HFF-Myc (cell line): ENCODE measurements around the gene RASIP1.
"Not testable (repeated sequence)": the region's sequence is repeated elsewhere in the genome, so short reads cannot be mapped to it uniquely, and the experiment has no call there.

Experiments used
- DNase-seq: peaks from one replicate; pipeline ENCODE4 v3.0.0-alpha.2; 2011; ENCODE audit warnings: low read depth; ENCODE audit errors: extremely low read depth
- H3K4me3 ChIP-seq: replicated peaks from 2 replicates; pipeline ENCODE4 v1.5.1; 2011; ENCODE audit warnings: low read depth, mild to moderate bottlenecking, control low read depth, low read length
- TF ChIP-seq, protein P1 (sequence below): IDR thresholded peaks from 2 replicates; pipeline ENCODE4 v1.5.1; 2012; ENCODE audit warnings: mild to moderate bottlenecking, low read depth, low read length, control low read depth; ENCODE audit errors: missing control alignments

RASIP1 gene

GRCh38 chr19:48777139-48777538, 36.7 kb upstream of the RASIP1 start:
- H3K4me3 ChIP-seq, result no peak overlapping the region
- no peak for DNase-seq
- TF ChIP-seq, protein P1, sequence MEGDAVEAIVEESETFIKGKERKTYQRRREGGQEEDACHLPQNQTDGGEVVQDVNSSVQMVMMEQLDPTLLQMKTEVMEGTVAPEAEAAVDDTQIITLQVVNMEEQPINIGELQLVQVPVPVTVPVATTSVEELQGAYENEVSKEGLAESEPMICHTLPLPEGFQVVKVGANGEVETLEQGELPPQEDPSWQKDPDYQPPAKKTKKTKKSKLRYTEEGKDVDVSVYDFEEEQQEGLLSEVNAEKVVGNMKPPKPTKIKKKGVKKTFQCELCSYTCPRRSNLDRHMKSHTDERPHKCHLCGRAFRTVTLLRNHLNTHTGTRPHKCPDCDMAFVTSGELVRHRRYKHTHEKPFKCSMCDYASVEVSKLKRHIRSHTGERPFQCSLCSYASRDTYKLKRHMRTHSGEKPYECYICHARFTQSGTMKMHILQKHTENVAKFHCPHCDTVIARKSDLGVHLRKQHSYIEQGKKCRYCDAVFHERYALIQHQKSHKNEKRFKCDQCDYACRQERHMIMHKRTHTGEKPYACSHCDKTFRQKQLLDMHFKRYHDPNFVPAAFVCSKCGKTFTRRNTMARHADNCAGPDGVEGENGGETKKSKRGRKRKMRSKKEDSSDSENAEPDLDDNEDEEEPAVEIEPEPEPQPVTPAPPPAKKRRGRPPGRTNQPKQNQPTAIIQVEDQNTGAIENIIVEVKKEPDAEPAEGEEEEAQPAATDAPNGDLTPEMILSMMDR, result no peak

GRCh38 chr19:48772503-48772953, 32.1 kb upstream of the RASIP1 start:
- TF ChIP-seq, protein P1, result no peak
- H3K4me3 ChIP-seq, result no peak overlapping the region
- no peak for DNase-seq

DNA sequence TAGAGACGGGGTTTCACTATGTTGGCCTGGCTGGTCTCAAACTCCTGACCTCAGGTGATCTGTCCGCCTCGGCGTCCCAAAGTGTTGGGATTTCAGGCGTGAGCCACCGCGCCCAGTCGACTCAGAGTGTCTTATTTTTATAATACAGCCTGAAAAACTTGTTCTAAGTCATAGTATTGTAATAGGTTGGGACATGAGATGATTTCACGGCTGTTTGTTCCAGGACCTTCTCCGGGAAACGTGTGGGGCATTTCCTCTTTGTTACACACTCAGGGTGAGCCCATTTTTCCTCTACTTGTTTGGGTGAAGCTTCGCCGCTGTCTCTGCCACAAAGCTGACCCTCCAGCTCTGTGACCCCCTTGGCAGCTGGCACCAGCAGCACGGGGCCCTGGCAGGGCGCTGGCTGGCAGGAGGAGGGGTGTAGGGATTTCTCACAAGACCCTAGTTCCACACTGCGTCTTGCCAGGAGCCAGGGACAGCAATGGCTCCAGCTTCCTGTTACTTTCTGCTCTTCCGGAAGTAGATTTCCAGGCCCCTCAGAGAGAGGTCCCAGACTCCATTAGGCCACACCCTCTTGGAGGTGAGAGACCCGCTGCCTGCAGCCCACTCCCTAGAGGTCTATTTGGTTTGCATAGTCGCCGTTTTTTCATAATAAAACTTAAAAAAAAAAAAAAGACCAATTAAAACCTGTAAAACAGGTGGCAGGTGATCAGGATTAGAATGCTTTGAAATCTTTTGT, 30.5 kb upstream of the RASIP1 start:
- no peak for DNase-seq
- H3K4me3 ChIP-seq, result no peak overlapping the region
- TF ChIP-seq, protein P1, result no peak

DNA sequence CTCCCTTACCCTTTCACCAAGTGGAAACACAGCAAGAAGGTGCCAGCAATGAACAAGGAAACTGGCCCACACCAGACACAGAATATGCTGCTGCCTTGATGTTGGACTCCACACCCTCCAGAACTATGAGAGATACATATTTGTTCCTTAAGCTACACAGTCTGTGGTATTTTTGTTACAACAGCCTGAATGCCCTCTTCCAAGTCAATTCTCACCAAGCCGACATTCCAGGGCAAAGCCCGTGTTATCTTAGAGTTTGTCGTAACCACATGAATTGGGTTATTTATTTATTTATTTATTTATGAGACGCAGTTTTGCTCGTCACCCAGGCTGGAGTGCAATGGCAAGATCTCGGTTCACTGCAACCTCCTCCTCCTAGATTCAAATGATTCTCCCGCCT, 29.9 kb upstream of the RASIP1 start:
- no peak overlapping the region for H3K4me3 ChIP-seq
- TF ChIP-seq, protein P1, result no peak
- no peak for DNase-seq

DNA sequence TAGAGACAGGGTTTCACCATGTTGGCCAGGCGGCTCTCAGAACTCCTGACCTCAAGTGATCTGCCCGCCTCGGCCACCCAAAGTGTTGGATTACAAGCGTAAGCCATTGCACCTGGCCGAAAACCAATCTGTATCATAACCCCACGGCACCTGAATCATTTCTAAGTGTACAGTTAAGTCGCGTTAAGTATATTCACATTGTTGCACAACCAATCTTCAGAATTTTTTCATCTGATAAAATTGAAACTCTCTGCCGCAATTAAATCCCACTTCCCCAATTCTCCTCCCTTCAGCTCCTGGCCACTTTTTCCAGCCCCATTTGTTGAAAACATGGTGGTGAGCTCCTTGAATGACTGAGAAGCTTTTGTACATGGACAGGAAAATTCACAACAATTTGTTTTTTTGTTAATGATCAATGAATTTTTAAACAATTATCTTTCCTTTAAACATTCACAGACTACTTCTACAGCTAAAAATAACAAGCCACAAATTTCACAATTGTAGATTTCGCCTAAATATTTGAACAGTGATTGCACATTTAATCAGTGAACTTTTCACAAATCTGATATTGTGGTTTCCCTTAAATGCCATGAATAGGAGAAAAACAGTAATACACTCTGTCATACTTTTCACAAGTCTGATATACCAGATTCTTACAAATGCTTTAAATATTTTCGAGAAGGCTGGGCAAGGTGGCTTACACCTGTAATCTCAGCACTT, 28.7 kb upstream of the RASIP1 start:
- TF ChIP-seq, protein P1, result no peak
- no peak for DNase-seq
- H3K4me3 ChIP-seq, result no peak overlapping the region

DNA sequence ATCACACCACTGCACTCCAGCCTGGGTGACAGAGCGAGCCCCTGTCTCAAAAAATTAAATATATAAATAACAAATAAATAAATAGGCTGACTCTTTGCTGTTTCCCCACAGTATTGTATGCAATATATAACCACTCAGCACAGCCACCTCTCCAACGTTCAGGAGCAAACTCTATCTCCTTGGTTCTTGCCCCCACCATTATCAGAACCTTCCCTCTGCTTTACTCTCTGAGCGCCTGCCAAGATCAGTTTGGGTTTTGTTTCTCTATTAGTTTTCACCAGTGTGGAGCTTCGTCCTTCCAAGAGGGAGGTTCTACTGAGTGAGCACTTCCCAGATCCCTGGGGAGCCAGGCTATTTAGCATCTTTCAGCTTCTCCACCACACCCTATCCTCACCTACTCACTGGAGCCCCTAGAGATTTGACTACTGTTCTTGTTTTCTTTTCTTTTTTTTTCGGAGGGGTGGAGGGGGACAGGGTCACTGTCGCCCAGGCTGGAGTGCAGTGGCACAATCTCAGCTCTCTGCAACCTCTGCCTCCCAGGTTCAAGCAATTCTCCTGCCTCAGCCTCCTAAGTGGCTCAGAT, 27.9 kb upstream of the RASIP1 start:
- H3K4me3 ChIP-seq, DNase-seq: not testable (repeated sequence)

GRCh38 chr19:48765816-48766215, 25.4 kb upstream of the RASIP1 start:
- H3K4me3 ChIP-seq, DNase-seq: not testable (repeated sequence)
